Kidney epithelial cell (primary cell): ENCODE results near the gene ATG13. TPM values are rescaled to one million over a fixed set of nuclear protein-coding genes. Genes with fewer than 3 reads are reported as not detected.

Experiments used
- DNase-seq: peaks from one replicate; pipeline ENCODE4 v3.0.0-alpha.2; 2010; ENCODE audit warnings: low read depth
- H3K27me3 ChIP-seq: 2 replicates; pipeline ENCODE4 v1.6.0; 2011; ENCODE audit warnings: low read length; ENCODE audit not compliant: control insufficient read depth, insufficient read depth
- H3K36me3 ChIP-seq: 2 replicates; pipeline ENCODE4 v1.5.1; 2011; ENCODE audit warnings: low read length; ENCODE audit not compliant: control insufficient read depth, insufficient read depth
- H3K4me3 ChIP-seq: 2 replicates; pipeline ENCODE4 v1.5.1; 2011; ENCODE audit warnings: low read depth, mild to moderate bottlenecking, control low read depth, low read length
- total RNA-seq: library from RNA; depleted of rRNA; stranded (reverse); fragments of >200 nt; gene quantifications from 2 replicates; pipeline ENCODE4 v1.2.3, GENCODE V29; 2015
- TF ChIP-seq, protein P1 (sequence below): IDR thresholded peaks from 2 replicates; pipeline ENCODE4 v1.5.1; 2011; ENCODE audit warnings: mild to moderate bottlenecking, moderate library complexity, low read length, control low read depth, inconsistent platforms; ENCODE audit not compliant: insufficient read depth, poor library complexity, severe bottlenecking

ATG13 gene
- total RNA-seq, 1 donor from 2014 or later: 90.7 TPM

DNA sequence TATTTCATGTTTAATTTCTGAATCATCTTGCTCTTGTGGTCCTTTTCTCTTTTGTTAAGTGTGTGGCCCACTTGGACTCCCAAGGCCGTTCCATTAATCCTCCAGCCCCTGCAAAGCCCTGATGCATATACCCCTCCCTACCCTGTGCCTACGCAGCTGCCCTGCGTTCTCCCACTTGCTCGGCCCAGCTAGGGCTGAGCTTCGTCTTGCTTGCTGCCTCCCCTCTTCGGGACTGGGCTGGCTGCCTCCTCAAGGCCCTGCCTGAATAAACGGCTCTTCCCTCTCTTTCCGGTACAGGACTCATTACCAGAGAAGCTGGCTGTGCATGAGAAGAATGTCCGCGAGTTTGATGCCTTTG is 54.6 kb downstream of the ATG13 start:
- Histone ChIP-seq H3K27me3 (no peaks in the 10 kb centered on the region), H3K4me3 (no peak overlapping the region), H3K36me3 (no peaks in the 10 kb centered on the region)
- TF ChIP-seq, protein P1, sequence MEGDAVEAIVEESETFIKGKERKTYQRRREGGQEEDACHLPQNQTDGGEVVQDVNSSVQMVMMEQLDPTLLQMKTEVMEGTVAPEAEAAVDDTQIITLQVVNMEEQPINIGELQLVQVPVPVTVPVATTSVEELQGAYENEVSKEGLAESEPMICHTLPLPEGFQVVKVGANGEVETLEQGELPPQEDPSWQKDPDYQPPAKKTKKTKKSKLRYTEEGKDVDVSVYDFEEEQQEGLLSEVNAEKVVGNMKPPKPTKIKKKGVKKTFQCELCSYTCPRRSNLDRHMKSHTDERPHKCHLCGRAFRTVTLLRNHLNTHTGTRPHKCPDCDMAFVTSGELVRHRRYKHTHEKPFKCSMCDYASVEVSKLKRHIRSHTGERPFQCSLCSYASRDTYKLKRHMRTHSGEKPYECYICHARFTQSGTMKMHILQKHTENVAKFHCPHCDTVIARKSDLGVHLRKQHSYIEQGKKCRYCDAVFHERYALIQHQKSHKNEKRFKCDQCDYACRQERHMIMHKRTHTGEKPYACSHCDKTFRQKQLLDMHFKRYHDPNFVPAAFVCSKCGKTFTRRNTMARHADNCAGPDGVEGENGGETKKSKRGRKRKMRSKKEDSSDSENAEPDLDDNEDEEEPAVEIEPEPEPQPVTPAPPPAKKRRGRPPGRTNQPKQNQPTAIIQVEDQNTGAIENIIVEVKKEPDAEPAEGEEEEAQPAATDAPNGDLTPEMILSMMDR: no peak
- no peak for DNase-seq

GRCh38 chr11:46672381-46672839 is 55.1 kb downstream of the ATG13 start:
- Histone ChIP-seq H3K36me3 (no peaks in the 10 kb centered on the region), H3K4me3 (no peak overlapping the region), H3K27me3 (no peaks in the 10 kb centered on the region)
- no peak for DNase-seq
- TF ChIP-seq, protein P1: no peak

GRCh38 chr11:46673713-46674462 is 56.5 kb downstream of the ATG13 start:
- H3K36me3 ChIP-seq: no peaks in the 10 kb centered on the region
- TF ChIP-seq, protein P1: no peak
- H3K27me3 ChIP-seq: no peaks in the 10 kb centered on the region
- DNase-seq: no peak
- H3K4me3 ChIP-seq: no peak overlapping the region

GRCh38 chr11:46674463-46675287 is 57.3 kb downstream of the ATG13 start:
- no peak for DNase-seq
- Histone ChIP-seq H3K4me3 (no peak overlapping the region), H3K36me3 (peaks cover 2% of the 10 kb centered on the region), H3K27me3 (no peaks in the 10 kb centered on the region)
- TF ChIP-seq, protein P1: no peak

DNA sequence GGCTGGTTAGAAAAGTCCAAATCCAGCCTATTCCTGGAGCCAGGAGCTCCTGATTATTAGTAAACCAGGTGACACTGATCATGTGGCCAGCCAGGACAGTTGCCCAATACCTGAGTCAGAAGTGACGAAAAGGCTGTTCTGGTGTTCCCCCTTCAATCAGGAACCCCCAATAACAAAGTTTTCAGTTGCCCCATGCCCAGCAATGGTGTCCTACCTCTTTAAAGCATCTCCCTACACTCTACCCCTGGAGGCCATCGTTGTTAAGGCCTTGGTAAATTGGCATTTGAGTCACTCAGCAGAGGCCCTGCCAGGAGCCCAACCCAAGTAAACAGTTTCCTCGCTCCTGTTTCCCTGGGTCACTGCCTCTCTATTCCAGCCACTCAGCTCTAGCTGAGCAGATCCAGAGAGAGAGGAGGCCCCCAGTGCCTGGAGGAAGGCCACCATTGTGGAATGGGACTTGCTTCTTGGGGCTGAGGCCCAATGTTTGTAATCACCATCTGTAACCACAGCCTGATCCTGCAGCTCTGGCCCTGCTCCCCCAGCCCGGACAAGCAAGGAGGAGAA is 58.0 kb downstream of the ATG13 start:
- Histone ChIP-seq H3K36me3 (peaks cover 2% of the 10 kb centered on the region), H3K4me3 (no peak overlapping the region), H3K27me3 (no peaks in the 10 kb centered on the region)
- DNase-seq: no peak
- TF ChIP-seq, protein P1: no peak
